K562 (cell line): ENCODE data around the gene RASL10B.

ENCODE experiments used
- BRD9 ChIP-seq: fragments of 450-650 bp; IDR thresholded peaks from 2 replicates; pipeline ENCODE4 v1.6.1; 2018; ENCODE audit warnings: low read depth; ENCODE audit not compliant: partially characterized antibody
- CTCF ChIP-seq, 3 experiments: IDR thresholded peaks in 2 of 3; conservative IDR thresholded peaks in 1 of 3; 2 replicates each; pipeline ENCODE4 v1.5.1; 2011 to 2012; ENCODE audit warnings: low read length in 3 of 3, mild to moderate bottlenecking in 3 of 3, control low read depth in 2 of 3, improper control_type of control experiment in 1 of 3, inconsistent platforms in 1 of 3, low read depth in 1 of 3, mixed read lengths in 1 of 3, moderate library complexity in 1 of 3; ENCODE audit not compliant: insufficient read depth in 2 of 3

GRCh38 chr17:35700150-35700549 lies 31.3 kb upstream of the RASL10B start:
- TF ChIP-seq CTCF (IDR thresholded peaks at IDR 0.05 in 2 of 3, conservative IDR thresholded peaks at IDR 0.05 in 1 of 3; ENCODE audit: insufficient read depth in 2 of 3, low read depth in 1 of 3, low read length in 3 of 3) = no peak
- TF ChIP-seq BRD9 = no peak
